ENCODE results near the gene BLVRB. TPM values are rescaled to one million over a fixed set of nuclear protein-coding genes. Genes with fewer than 3 reads are reported as not detected.

BLVRB gene
- total RNA-seq, 3 donors from 2014 or later: 70.9 to 87.6 (median 76.8) TPM

DNA sequence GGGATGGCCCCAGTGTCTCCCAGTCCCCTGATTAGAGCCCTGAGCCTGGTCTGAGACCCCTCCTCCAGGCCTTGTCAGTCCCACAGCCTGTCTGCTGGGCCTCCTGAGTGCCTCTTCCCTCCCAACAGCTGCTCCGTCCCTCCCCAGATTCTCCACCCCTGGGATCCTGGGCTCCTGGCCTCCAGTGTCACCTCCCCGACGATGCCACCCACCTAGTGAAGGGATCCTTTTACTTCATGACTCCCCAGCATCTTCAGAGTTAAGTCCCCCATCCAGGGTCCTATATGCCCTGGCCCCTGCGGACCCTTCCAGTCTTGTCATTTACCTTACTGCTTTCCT is 47.9 kb downstream of the BLVRB start:
- TF ChIP-seq CTCF (IDR thresholded peaks at IDR 0.05): no peak
- Histone ChIP-seq H3K4me1 (ENCODE audit: low read depth) (peaks cover 6% of the 10 kb centered on the region), H3K36me3 (ENCODE audit: low read depth) (no peaks in the 10 kb centered on the region), H3K4me3 (no peak overlapping the region), H3K9me3 (no peaks in the 10 kb centered on the region)
- no peak for ATAC-seq
- intact Hi-C loops (cut with DNase I, micrococcal nuclease): no loop called here
- no peak for DNase-seq

DNA sequence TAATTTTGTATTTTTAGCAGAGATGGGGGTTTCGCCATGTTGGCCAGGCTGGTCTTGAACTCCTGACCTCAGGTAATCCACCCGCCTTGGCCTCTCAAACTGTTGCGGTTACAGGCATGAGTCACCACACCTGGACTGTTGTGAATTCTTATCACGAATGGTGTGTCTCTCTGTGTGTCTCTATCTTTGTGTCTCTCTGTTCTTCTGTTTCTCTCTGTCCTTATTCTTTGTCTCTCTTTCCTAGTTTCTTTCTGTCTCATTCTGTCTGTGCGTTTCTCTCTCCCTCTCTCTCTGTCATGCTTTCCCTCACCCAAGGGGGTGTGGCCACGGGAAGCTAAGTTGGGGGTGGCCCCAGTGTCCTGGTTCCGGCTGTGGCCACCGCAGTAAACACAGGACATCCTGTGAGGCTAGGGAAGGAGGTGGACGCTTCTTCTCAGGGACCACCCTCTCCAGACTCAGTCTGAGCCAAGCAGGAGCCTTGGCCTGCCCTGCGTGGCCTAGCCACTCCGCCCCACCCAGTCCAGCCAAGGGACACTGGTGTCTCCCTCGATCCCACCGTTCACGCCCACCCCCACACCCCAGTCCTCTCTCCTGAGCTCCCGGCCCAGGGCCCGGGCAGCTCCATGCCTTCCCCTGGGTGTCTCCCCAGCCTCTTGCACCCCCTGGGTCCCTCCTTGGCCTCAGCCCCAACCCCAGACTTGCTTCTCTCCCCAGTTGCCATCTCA is 48.5 kb downstream of the BLVRB start:
- DNase-seq (peak in 2 of 3 donors; percentile 46 to 51), ATAC-seq (no peak)
- no peak overlapping the region for H3K4me3 ChIP-seq
- H3K36me3 ChIP-seq (ENCODE audit: low read depth): no peaks in the 10 kb centered on the region
- TF ChIP-seq CTCF (IDR thresholded peaks at IDR 0.05): no peak
- no peaks in the 10 kb centered on the region for H3K9me3 ChIP-seq
- H3K4me1 ChIP-seq (ENCODE audit: low read depth): peaks cover 6% of the 10 kb centered on the region
- intact Hi-C loops (cut with DNase I, micrococcal nuclease): no loop called here

- Histone ChIP-seq H3K9me3 (no peaks in the 10 kb centered on the region), H3K4me3 (no peak overlapping the region), H3K4me1 (ENCODE audit: low read depth) (no peaks in the 10 kb centered on the region), H3K36me3 (ENCODE audit: low read depth) (no peaks in the 10 kb centered on the region)
- intact Hi-C loops (cut with DNase I, micrococcal nuclease): no loop called here
- DNase-seq (no peak), ATAC-seq (no peak)
- TF ChIP-seq CTCF (IDR thresholded peaks at IDR 0.05): no peak
These were observed 49.8 kb downstream of the BLVRB start for GRCh38 chr19:40415768-40416167.

DNA sequence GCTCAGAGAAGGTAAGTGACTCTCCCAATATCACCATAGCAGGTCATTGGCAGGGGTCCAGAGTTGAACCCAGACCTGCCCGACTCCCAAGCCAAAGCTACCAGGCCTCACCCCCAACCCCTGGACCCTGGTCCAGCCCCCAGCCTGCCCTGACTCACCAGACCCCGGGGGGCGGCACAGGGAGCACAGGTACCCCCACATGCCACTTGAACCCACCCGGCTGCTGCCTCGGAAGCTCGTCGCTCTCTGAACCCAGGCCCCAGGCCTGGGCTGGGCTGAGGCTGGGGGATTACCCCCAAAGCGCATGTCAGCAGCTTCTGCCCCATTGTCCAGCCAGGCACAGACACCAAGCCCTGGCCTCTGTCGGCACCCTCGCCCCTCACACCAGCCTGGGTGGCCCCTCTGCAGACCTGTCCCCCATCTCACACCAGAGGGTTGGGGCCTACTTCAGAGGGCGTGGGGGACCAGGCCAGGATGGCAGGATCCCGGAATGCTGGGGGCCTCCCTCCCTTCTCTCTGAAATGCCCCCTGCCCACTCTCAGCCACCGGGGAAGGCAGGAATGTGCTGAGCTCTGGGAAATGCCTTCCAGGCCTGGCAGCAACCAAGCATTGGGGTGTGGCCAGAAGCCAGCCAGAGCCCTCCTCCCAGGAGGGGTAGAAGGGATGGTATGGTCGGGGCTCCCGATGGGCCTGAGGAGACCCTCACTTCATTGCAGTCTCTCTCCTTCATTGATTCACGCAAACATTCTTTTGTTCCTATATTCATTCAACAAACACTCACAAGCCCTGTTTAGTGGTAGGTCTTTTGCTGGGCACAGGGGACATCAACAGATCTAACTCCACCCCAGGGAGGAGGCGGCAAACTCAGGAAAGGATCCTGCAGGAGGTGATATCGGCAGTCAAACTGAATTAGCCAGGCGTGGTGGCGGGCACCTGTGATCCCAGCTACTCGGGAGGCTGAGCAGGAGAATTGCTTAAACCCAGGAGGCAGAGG is 50.7 kb downstream of the BLVRB start:
- Histone ChIP-seq H3K4me3 (no peak overlapping the region), H3K4me1 (ENCODE audit: low read depth) (no peaks in the 10 kb centered on the region), H3K36me3 (ENCODE audit: low read depth) (no peaks in the 10 kb centered on the region), H3K9me3 (no peaks in the 10 kb centered on the region)
- no peak for DNase-seq
- TF ChIP-seq CTCF (IDR thresholded peaks at IDR 0.05): no peak
- ATAC-seq: no peak
- intact Hi-C loops (cut with DNase I, micrococcal nuclease): no loop called here

DNA sequence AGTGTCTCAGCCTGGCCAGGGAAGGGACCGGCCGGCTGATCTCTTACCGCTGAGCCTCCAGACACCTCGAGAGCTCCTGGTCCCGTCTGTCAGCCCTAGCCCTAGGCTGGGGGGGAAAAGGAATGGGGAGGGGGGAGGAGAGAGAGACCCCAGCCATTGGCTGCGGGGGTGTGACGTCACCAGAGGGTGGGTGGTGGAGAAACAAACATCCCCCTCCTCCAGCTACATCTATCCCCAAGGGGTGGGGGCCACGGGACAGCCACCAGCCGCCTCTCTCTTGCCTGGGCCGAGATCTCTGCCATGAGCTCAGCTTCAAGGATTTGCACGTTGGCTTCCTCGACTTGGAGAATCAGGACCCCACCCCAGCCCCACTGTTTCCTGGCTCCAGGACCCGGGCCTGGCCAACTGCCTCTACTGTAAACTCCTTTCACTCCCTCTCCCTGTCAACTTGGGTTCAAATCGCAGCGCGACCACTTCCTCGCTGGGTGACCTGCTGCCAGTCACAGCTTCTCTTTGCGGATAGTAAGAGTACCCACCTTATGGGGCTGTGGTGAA is 52.2 kb downstream of the BLVRB start, which contains the start of gene PRX:
Gene PRX, minus strand, starts transcription at position 88 of the 555 bp plus-strand sequence. CDS start 5,446 bp downstream, outside the sequence.
- no peak for ATAC-seq
- no peaks in the 10 kb centered on the region for H3K36me3 ChIP-seq (ENCODE audit: low read depth)
- H3K4me1 ChIP-seq (ENCODE audit: low read depth): no peaks in the 10 kb centered on the region
- intact Hi-C loops (cut with DNase I, micrococcal nuclease): no loop called here
- no peak for DNase-seq
- no peak within 1 kb of the TSS for H3K4me3 ChIP-seq
- no peak for TF ChIP-seq CTCF (IDR thresholded peaks at IDR 0.05)
- H3K9me3 ChIP-seq: no peaks in the 10 kb centered on the region

All from mucosa of descending colon (tissue), 3 donors.